Stomach (tissue), 4 donors: ENCODE measurements around the gene RIN3.

Experiments
- CTCF ChIP-seq, 7 experiments: fragments of 450-650 bp in 4 of 7; fragments of 200-600 bp in 3 of 7; sonication (generic) in 3 of 7; IDR thresholded peaks; one replicate each; pipeline ENCODE4 v1.5.1; 2016 to 2019; ENCODE audit warnings: antibody characterized with exemption in 7 of 7, control low read depth in 2 of 7, mild to moderate bottlenecking in 1 of 7
- EP300 ChIP-seq: sonication (generic); formaldehyde crosslinking; IDR thresholded peaks from one replicate; pipeline ENCODE4 v1.6.1; 2017; ENCODE audit warnings: antibody characterized with exemption
- POLR2A ChIP-seq, 4 donors: fragments of 450-650 bp; IDR thresholded peaks; one replicate each; pipeline ENCODE4 v1.6.1; 2016; ENCODE audit warnings: antibody characterized with exemption in 4 of 4, control low read depth in 2 of 4, mild to moderate bottlenecking in 1 of 4, moderate library complexity in 1 of 4
- POLR2AphosphoS5 ChIP-seq, 3 donors: sonication (generic); formaldehyde crosslinking; IDR thresholded peaks; one replicate each; pipeline ENCODE4 v1.6.1; 2016; ENCODE audit warnings: antibody characterized with exemption in 3 of 3

- no peak for TF ChIP-seq CTCF (IDR thresholded peaks at IDR 0.05)
- TF ChIP-seq POLR2A (IDR thresholded peaks at IDR 0.05) = no peak
- no peak for TF ChIP-seq POLR2AphosphoS5 (IDR thresholded peaks at IDR 0.05)
- no peak for TF ChIP-seq EP300
Measured at GRCh38 chr14:92544051-92544720, 30.6 kb downstream of the RIN3 start.
